Upper lobe of left lung (tissue), 6 donors: ENCODE data around the gene LINS1. TPM values are rescaled to one million over a fixed set of nuclear protein-coding genes. Genes with fewer than 3 reads are reported as not detected.
A peak's percentile ranks its signal among the peaks of the same experiment; 100 is the strongest.

ENCODE experiments used
- ATAC-seq, 2 donors: fragments of 200-7000 bp; cut with Tn5 transposase; one replicate each; pipeline ENCODE4 v1.9.1; 2022; ENCODE audit warnings: mild to moderate bottlenecking in 2 of 2, moderate library complexity in 2 of 2; ENCODE audit not compliant: low FRiP score in 2 of 2
- DNase-seq, 2 donors: peaks; one replicate each; pipeline ENCODE4 v3.0.0-alpha.2; 2019 to 2020
- H3K27ac ChIP-seq, 4 donors: fragments of 200-600 bp; sonication (generic); one replicate each; pipeline ENCODE4 v1.5.1; 2016 to 2019
- H3K27me3 ChIP-seq, 4 donors: fragments of 200-600 bp; sonication (generic); one replicate each; pipeline ENCODE4 v1.5.1; 2017 to 2019
- H3K36me3 ChIP-seq, 4 donors: fragments of 200-600 bp; sonication (generic); one replicate each; pipeline ENCODE4 v1.5.1; 2016 to 2019
- H3K4me1 ChIP-seq, 4 donors: fragments of 200-600 bp; sonication (generic); one replicate each; pipeline ENCODE4 v1.5.1; 2018 to 2019
- H3K4me3 ChIP-seq, 4 donors: fragments of 200-600 bp; sonication (generic); one replicate each; pipeline ENCODE4 v1.5.1; 2017 to 2019; ENCODE audit warnings: mild to moderate bottlenecking in 2 of 4, moderate library complexity in 1 of 4
- H3K9me3 ChIP-seq, 4 donors: fragments of 200-600 bp; sonication (generic); one replicate each; pipeline ENCODE4 v1.5.1; 2018 to 2019
- EP300 ChIP-seq, 4 donors: sonication (generic); formaldehyde crosslinking; IDR thresholded peaks; one replicate each; pipeline ENCODE4 v1.5.1; 2017; ENCODE audit warnings: antibody characterized with exemption in 4 of 4, control low read depth in 2 of 4
- POLR2A ChIP-seq, 4 donors: fragments of 450-650 bp; IDR thresholded peaks; one replicate each; pipeline ENCODE4 v1.5.1; 2016 to 2017; ENCODE audit warnings: antibody characterized with exemption in 4 of 4, mild to moderate bottlenecking in 2 of 4
- POLR2AphosphoS5 ChIP-seq, 2 donors: sonication (generic); formaldehyde crosslinking; IDR thresholded peaks; one replicate each; pipeline ENCODE4 v1.5.1; 2017; ENCODE audit warnings: antibody characterized with exemption in 2 of 2
- WGBS, 2 donors: methylation state at CpG; one replicate each; pipeline ENCODE4 v1.1.5; 2017 to 2018; 5-methylcytosine and 5-hydroxymethylcytosine counted together
- total RNA-seq, 6 donors: library from RNA; depleted of rRNA in 4 of 6; stranded (reverse); fragments of >200 nt in 4 of 6; gene quantifications; one replicate each; pipeline versions ENCODE4 v1.1.0 to v1.2.1, GENCODE V29; 2016 to 2021
- TF ChIP-seq, protein P1 (sequence below), 6 experiments: fragments of 450-650 bp in 4 of 6; fragments of 200-600 bp in 2 of 6; sonication (generic) in 2 of 6; IDR thresholded peaks; one replicate each; pipeline ENCODE4 v1.5.1; 2016 to 2019; ENCODE audit warnings: antibody characterized with exemption in 6 of 6
- donor health status: DM: no; HTN: no; CAD: no; lungs with moderate emphysema.
- donor health status: DM: no; HTN: yes; CAD: no; lungs with severe emphysema.

The LINS1 gene
- total RNA-seq, 6 donors from 2014 or later: 11.8 to 43.0 (median 18.2) TPM

DNA sequence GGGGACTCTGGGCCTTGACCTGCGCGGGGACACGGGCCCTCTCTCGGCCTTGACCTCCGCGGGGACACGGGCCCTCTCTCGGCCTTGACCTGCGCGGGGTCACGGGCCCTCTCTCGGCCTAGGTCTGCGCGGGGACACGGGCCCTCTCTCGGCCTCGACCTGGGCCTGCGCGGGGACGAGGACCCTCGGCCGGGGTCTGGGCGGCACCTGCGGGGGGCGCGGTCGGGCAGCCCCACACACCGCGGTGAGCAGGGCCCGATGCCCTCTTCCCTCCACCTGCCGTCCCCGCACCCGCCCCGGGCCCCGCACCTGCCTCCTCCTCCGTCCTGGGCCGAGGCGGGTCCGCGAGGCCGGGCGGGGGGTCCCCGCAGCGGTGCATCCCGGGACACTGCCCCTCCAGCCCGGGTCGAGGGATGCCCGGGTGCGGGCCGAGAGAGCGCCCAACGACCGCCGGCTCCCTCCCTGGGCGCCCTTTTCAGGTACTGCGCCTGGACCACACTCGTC lies 57.6 kb downstream of the LINS1 start:
- TF ChIP-seq POLR2A (IDR thresholded peaks at IDR 0.05) (no peak), POLR2AphosphoS5 (IDR thresholded peaks at IDR 0.05) (no peak), EP300 (IDR thresholded peaks at IDR 0.05) (no peak)
- TF ChIP-seq, protein P1, sequence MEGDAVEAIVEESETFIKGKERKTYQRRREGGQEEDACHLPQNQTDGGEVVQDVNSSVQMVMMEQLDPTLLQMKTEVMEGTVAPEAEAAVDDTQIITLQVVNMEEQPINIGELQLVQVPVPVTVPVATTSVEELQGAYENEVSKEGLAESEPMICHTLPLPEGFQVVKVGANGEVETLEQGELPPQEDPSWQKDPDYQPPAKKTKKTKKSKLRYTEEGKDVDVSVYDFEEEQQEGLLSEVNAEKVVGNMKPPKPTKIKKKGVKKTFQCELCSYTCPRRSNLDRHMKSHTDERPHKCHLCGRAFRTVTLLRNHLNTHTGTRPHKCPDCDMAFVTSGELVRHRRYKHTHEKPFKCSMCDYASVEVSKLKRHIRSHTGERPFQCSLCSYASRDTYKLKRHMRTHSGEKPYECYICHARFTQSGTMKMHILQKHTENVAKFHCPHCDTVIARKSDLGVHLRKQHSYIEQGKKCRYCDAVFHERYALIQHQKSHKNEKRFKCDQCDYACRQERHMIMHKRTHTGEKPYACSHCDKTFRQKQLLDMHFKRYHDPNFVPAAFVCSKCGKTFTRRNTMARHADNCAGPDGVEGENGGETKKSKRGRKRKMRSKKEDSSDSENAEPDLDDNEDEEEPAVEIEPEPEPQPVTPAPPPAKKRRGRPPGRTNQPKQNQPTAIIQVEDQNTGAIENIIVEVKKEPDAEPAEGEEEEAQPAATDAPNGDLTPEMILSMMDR (IDR thresholded peaks at IDR 0.05): no peak
- DNase-seq: peak in 1 of 2 donors; percentile 73
- Histone ChIP-seq H3K27me3 (peaks cover 0 to 5% (median 2%) of the 10 kb centered on the region in 4 donors), H3K9me3 (no peaks in the 10 kb centered on the region), H3K27ac (no peak overlapping the region), H3K36me3 (no peaks in the 10 kb centered on the region), H3K4me3 (no peak overlapping the region), H3K4me1 (no peaks in the 10 kb centered on the region)
- ATAC-seq: peak; percentile 42 to 69
- 46% methylated on average over 54 of the region's 57 CpGs; no CpG with 5 or more reads in 1 of the 2 donors for WGBS, 2 donors

- ATAC-seq: no peak
Observed at GRCh38 chr15:100542290-100542689, 59.7 kb downstream of the LINS1 start.

GRCh38 chr15:100537331-100537730 lies 64.7 kb downstream of the LINS1 start:
- Histone ChIP-seq H3K9me3 (no peaks in the 10 kb centered on the region), H3K4me1 (no peaks in the 10 kb centered on the region), H3K36me3 (no peaks in the 10 kb centered on the region), H3K27ac (peak overlapping the region in 1 of 4 donors; percentile 23), H3K27me3 (no peaks in the 10 kb centered on the region), H3K4me3 (no peak overlapping the region)
- TF ChIP-seq, protein P1 (IDR thresholded peaks at IDR 0.05): no peak
- peak in 1 of 2 donors; percentile 9 for TF ChIP-seq POLR2AphosphoS5 (IDR thresholded peaks at IDR 0.05)
- DNase-seq (peak in 1 of 2 donors; percentile 62), ATAC-seq (peak in 1 of 2 donors; percentile 63)
- WGBS, 2 donors: 33 to 69% methylated on average over 2 of the region's 2 CpGs

More at GRCh38 chr15:100542290-100542689, 59.7 kb downstream of the LINS1 start:
- WGBS, 2 donors: 91 to 92% methylated on average over 6 of the region's 6 CpGs
- H3K9me3 ChIP-seq: no peaks in the 10 kb centered on the region
- H3K4me3 ChIP-seq: no peak overlapping the region
- H3K27me3 ChIP-seq: peaks cover 0 to 5% (median 2%) of the 10 kb centered on the region in 4 donors
- no peaks in the 10 kb centered on the region for H3K36me3 ChIP-seq
- TF ChIP-seq EP300 (IDR thresholded peaks at IDR 0.05) (no peak), POLR2A (IDR thresholded peaks at IDR 0.05) (no peak), POLR2AphosphoS5 (IDR thresholded peaks at IDR 0.05) (no peak)
- TF ChIP-seq, protein P1 (IDR thresholded peaks at IDR 0.05): no peak
- DNase-seq: no peak
- no peak overlapping the region for H3K27ac ChIP-seq
- no peaks in the 10 kb centered on the region for H3K4me1 ChIP-seq

- peak overlapping the region in 1 of 4 donors; percentile 23 for H3K27ac ChIP-seq
- ATAC-seq: no peak
- H3K36me3 ChIP-seq: no peaks in the 10 kb centered on the region
- TF ChIP-seq EP300 (IDR thresholded peaks at IDR 0.05) (no peak), POLR2A (IDR thresholded peaks at IDR 0.05) (no peak), POLR2AphosphoS5 (IDR thresholded peaks at IDR 0.05) (no peak)
- TF ChIP-seq, protein P1 (IDR thresholded peaks at IDR 0.05): no peak
- no peak for DNase-seq
- no peaks in the 10 kb centered on the region for H3K4me1 ChIP-seq
- H3K27me3 ChIP-seq: no peaks in the 10 kb centered on the region
- H3K9me3 ChIP-seq: no peaks in the 10 kb centered on the region
- H3K4me3 ChIP-seq: no peak overlapping the region
Observed at GRCh38 chr15:100536733-100537132, 65.3 kb downstream of the LINS1 start.

- no peaks in the 10 kb centered on the region for H3K36me3 ChIP-seq
- no peaks in the 10 kb centered on the region for H3K9me3 ChIP-seq
- H3K4me3 ChIP-seq: no peak overlapping the region
- TF ChIP-seq EP300 (IDR thresholded peaks at IDR 0.05) (no peak), POLR2AphosphoS5 (IDR thresholded peaks at IDR 0.05) (no peak), POLR2A (IDR thresholded peaks at IDR 0.05) (no peak)
- TF ChIP-seq, protein P1 (IDR thresholded peaks at IDR 0.05): no peak
- H3K27me3 ChIP-seq: no peaks in the 10 kb centered on the region
- no peaks in the 10 kb centered on the region for H3K4me1 ChIP-seq
- ATAC-seq: no peak
- no peak overlapping the region for H3K27ac ChIP-seq
- WGBS, 2 donors: 44 to 65% methylated on average over 1 of the region's 1 CpG
- no peak for DNase-seq
Observed at GRCh38 chr15:100533886-100534285, 68.1 kb downstream of the LINS1 start.
